ENCODE measurements around the gene COG7. TPM values are rescaled to one million over a fixed set of nuclear protein-coding genes. Genes with fewer than 3 reads are reported as not detected.
A peak's percentile ranks its signal among the peaks of the same experiment; 100 is the strongest.

Gene COG7
- total RNA-seq, 1 experiment from 2014 or later = 13.5 TPM

GRCh38 chr16:23435500-23435899, 17.5 kb downstream of the COG7 start:
- Histone ChIP-seq H2AFZ (ENCODE audit: low read length) (no peak overlapping the region), H3K9me2 (replicated peaks; ENCODE audit: low read length) (no peaks in the 10 kb centered on the region), H3K27me3 (ENCODE audit: low read length) (no peaks in the 10 kb centered on the region), H3K9ac (ENCODE audit: low read length) (no peak overlapping the region), H3K36me3 (ENCODE audit: low read depth, low read length) (peaks cover 12% of the 10 kb centered on the region; the same call in 1 of the 2 replicates), H3K4me3 (ENCODE audit: low read length) (no peak overlapping the region), H3K79me2 (ENCODE audit: low read length) (no peaks in the 10 kb centered on the region), H3K9me3 (ENCODE audit: low read length) (no peaks in the 10 kb centered on the region), H3K4me2 (ENCODE audit: low read length) (no peak overlapping the region), H3K4me1 (ENCODE audit: insufficient read depth, low read length) (no peaks in the 10 kb centered on the region), H4K20me1 (ENCODE audit: low read length) (no peaks in the 10 kb centered on the region), H3K27ac (ENCODE audit: low read length) (no peak overlapping the region), H3F3A (ENCODE audit: low read length, unreplicated experiment) (no peaks in the 10 kb centered on the region)
- intact Hi-C loops (cut with micrococcal nuclease) = loop anchor here (1.0 to 10.0 kb wide), 2 partner anchors 253 to 351 kb away; partner anchors contain the start of gene SCNN1G
- ChIA-PET POLR2A (ENCODE audit: unreplicated experiment) (no interaction called here), CTCF (interaction anchor here (0.5 to 2.7 kb wide), 13 partner anchors 11 to 253 kb away, joined by 3 to 21 read pairs (median 4); partner anchors contain the start of gene SCNN1G)
- ATAC-seq = peak; percentile 93
- no peak for TF ChIP-seq EZH2phosphoT487 (IDR thresholded peaks at IDR 0.05; ENCODE audit: borderline replicate concordance, low read length)
- no peak for TF ChIP-seq EZH2 (IDR thresholded peaks at IDR 0.05; ENCODE audit: low read length, unreplicated experiment)
- TF ChIP-seq CTCF (conservative IDR thresholded peaks at IDR 0.05; ENCODE audit: low read depth, low read length) = peak; percentile 87
- peak; percentile 72 for DNase-seq
- BruUV-seq (replicated peaks) = no TSS peak

GRCh38 chr16:23434380-23434779, 18.6 kb downstream of the COG7 start:
- peaks cover 12% of the 10 kb centered on the region; the same call in 1 of the 2 replicates for H3K36me3 ChIP-seq (ENCODE audit: low read depth, low read length)
- no peaks in the 10 kb centered on the region for H3F3A ChIP-seq (ENCODE audit: low read length, unreplicated experiment)
- H3K9me3 ChIP-seq (ENCODE audit: low read length) = no peaks in the 10 kb centered on the region
- ATAC-seq = no peak
- no peaks in the 10 kb centered on the region for H3K4me1 ChIP-seq (ENCODE audit: insufficient read depth, low read length)
- no peak overlapping the region for H2AFZ ChIP-seq (ENCODE audit: low read length)
- TF ChIP-seq EZH2phosphoT487 (IDR thresholded peaks at IDR 0.05; ENCODE audit: borderline replicate concordance, low read length) = no peak
- peak; percentile 85 for TF ChIP-seq CTCF (conservative IDR thresholded peaks at IDR 0.05; ENCODE audit: low read depth, low read length)
- no peak for TF ChIP-seq EZH2 (IDR thresholded peaks at IDR 0.05; ENCODE audit: low read length, unreplicated experiment)
- no peak overlapping the region for H3K27ac ChIP-seq (ENCODE audit: low read length)
- DNase-seq = peak; percentile 71
- ChIA-PET CTCF (interaction anchor here (0.6 to 2.7 kb wide), 6 partner anchors 10 to 351 kb away, joined by 3 to 8 read pairs (median 4); no protein-coding TSS in a partner anchor), POLR2A (ENCODE audit: unreplicated experiment) (no interaction called here)
- no TSS peak for BruUV-seq (replicated peaks)
- H4K20me1 ChIP-seq (ENCODE audit: low read length) = no peaks in the 10 kb centered on the region
- H3K9me2 ChIP-seq (replicated peaks; ENCODE audit: low read length) = no peaks in the 10 kb centered on the region
- no peaks in the 10 kb centered on the region for H3K79me2 ChIP-seq (ENCODE audit: low read length)
- H3K4me2 ChIP-seq (ENCODE audit: low read length) = no peak overlapping the region
- H3K4me3 ChIP-seq (ENCODE audit: low read length) = no peak overlapping the region
- H3K9ac ChIP-seq (ENCODE audit: low read length) = no peak overlapping the region
- intact Hi-C loops (cut with micrococcal nuclease) = loop anchor here (1.0 to 10.0 kb wide), 2 partner anchors 110 to 350 kb away; no protein-coding TSS in a partner anchor
- H3K27me3 ChIP-seq (ENCODE audit: low read length) = no peaks in the 10 kb centered on the region

GRCh38 chr16:23433261-23433920, 19.6 kb downstream of the COG7 start:
- H2AFZ ChIP-seq (ENCODE audit: low read length) = no peak overlapping the region
- intact Hi-C loops (cut with micrococcal nuclease) = loop anchor here (10.0 kb wide), 1 partner anchor 349 kb away; no protein-coding TSS in a partner anchor
- no peak overlapping the region for H3K9ac ChIP-seq (ENCODE audit: low read length)
- no peak for TF ChIP-seq EZH2 (IDR thresholded peaks at IDR 0.05; ENCODE audit: low read length, unreplicated experiment)
- no peak for TF ChIP-seq EZH2phosphoT487 (IDR thresholded peaks at IDR 0.05; ENCODE audit: borderline replicate concordance, low read length)
- no peak for TF ChIP-seq CTCF (conservative IDR thresholded peaks at IDR 0.05; ENCODE audit: low read depth, low read length)
- ATAC-seq (no peak), DNase-seq (no peak)
- H3K36me3 ChIP-seq (ENCODE audit: low read depth, low read length) = peaks cover 12% of the 10 kb centered on the region; the same call in 1 of the 2 replicates
- no peak overlapping the region for H3K4me2 ChIP-seq (ENCODE audit: low read length)
- no TSS peak for BruUV-seq (replicated peaks)
- no peaks in the 10 kb centered on the region for H4K20me1 ChIP-seq (ENCODE audit: low read length)
- H3K4me3 ChIP-seq (ENCODE audit: low read length) = no peak overlapping the region
- no peaks in the 10 kb centered on the region for H3K4me1 ChIP-seq (ENCODE audit: insufficient read depth, low read length)
- no peaks in the 10 kb centered on the region for H3K9me3 ChIP-seq (ENCODE audit: low read length)
- no peaks in the 10 kb centered on the region for H3F3A ChIP-seq (ENCODE audit: low read length, unreplicated experiment)
- H3K27ac ChIP-seq (ENCODE audit: low read length) = no peak overlapping the region
- no peaks in the 10 kb centered on the region for H3K9me2 ChIP-seq (replicated peaks; ENCODE audit: low read length)
- ChIA-PET POLR2A (ENCODE audit: unreplicated experiment) (no interaction called here), CTCF (interaction anchor here (0.6 to 2.7 kb wide), 7 partner anchors 9 to 350 kb away, joined by 3 to 8 read pairs (median 3); no protein-coding TSS in a partner anchor)
- H3K79me2 ChIP-seq (ENCODE audit: low read length) = no peaks in the 10 kb centered on the region
- no peaks in the 10 kb centered on the region for H3K27me3 ChIP-seq (ENCODE audit: low read length)
